GM18951 (cell line): ENCODE measurements around the gene PRAME.
"Not testable (repeated sequence)": the region's sequence is repeated elsewhere in the genome, so short reads cannot be mapped to it uniquely, and the experiment has no call there.

Source experiments
- POLR2A ChIP-seq: IDR thresholded peaks from 4 replicates; pipeline ENCODE4 v1.6.1; 2011; ENCODE audit warnings: mild to moderate bottlenecking; ENCODE audit not compliant: insufficient read length, insufficient read depth; ENCODE audit errors: extremely low read depth
- in situ Hi-C: fragments of 300-500 bp; cut with MboI; formaldehyde crosslinking; loops from one replicate; pipeline ENCODE4 v1.12.0; 2022; ENCODE audit warnings: low sequenced_read_pairs, mixed read lengths, inconsistent platforms; ENCODE audit not compliant: unreplicated experiment

Gene PRAME, protein sequence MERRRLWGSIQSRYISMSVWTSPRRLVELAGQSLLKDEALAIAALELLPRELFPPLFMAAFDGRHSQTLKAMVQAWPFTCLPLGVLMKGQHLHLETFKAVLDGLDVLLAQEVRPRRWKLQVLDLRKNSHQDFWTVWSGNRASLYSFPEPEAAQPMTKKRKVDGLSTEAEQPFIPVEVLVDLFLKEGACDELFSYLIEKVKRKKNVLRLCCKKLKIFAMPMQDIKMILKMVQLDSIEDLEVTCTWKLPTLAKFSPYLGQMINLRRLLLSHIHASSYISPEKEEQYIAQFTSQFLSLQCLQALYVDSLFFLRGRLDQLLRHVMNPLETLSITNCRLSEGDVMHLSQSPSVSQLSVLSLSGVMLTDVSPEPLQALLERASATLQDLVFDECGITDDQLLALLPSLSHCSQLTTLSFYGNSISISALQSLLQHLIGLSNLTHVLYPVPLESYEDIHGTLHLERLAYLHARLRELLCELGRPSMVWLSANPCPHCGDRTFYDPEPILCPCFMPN

DNA sequence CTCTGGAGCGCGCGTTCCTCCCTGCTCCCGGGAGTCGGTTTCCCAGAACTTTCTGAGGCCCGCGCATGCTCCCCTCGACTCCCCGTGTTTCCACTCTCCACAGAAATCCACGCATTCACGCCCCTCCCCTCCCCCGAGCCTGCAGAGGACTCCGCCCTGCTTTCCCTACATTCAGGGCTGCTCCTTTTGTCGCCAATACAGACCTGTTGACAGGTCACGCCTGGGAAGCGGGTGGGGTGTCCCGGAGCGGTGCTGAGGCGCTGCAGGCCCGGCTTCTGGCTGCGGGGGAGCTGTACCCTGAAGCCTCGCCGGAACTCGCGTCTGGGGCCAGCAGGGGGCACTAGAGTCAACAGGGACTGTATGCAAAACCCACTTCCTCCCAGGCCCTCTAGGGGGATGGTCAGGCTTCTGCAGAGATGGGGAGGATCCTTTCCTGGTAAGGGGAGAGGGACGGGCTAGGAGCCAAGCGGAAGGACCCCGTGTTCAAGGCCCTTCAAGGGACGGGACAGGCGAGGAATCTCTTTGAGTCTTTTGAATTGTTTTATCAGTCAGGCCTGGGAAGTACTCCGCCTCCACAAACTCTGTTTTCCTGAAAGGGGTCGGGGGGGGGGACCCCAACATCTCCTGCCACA is at the start of gene PRAME:
Gene PRAME (minus strand): TSS at position 294 of the 632 bp plus-strand sequence. CDS start 2,433 bp downstream, outside the sequence.
- TF ChIP-seq POLR2A: no peak
- in situ Hi-C loops: no loop called here

DNA sequence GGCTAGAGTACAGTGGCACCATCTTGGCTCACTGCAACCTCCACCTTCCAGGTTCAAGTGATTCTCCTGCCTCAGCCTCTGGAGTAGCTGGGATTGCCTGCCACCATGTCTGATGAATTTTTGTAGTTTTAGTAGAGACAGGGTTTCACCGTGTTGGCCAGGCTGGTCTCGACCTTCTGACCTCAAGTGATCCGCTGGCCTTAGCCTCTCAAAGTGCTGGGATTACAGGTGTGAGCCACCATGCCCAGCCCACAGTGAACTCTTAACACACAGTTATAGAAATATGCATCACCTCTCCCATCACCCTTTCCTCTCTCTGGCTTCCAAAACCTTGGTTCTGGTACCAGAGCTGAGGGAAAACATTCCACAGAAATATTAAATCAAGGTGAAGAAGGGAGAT is 49.0 kb upstream of the PRAME start:
- in situ Hi-C loops: not testable (repeated sequence)

DNA sequence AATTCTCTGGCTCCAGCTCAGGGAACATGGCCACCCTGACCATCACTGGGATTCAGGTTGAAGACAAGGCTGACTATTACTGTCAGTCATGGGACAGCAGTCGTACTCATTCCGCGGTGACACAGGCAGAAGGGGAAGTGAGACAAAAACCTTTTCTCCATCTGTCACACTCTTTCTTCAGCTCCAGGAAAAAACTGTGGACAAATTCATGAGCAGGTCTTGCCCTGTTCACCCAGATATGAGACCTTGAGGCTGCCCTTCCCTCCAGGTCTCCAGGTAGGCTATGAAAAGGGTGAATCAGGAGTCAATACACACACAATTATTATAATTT is 46.0 kb upstream of the PRAME start:
- in situ Hi-C loops: no loop called here
- no peak for TF ChIP-seq POLR2A

DNA sequence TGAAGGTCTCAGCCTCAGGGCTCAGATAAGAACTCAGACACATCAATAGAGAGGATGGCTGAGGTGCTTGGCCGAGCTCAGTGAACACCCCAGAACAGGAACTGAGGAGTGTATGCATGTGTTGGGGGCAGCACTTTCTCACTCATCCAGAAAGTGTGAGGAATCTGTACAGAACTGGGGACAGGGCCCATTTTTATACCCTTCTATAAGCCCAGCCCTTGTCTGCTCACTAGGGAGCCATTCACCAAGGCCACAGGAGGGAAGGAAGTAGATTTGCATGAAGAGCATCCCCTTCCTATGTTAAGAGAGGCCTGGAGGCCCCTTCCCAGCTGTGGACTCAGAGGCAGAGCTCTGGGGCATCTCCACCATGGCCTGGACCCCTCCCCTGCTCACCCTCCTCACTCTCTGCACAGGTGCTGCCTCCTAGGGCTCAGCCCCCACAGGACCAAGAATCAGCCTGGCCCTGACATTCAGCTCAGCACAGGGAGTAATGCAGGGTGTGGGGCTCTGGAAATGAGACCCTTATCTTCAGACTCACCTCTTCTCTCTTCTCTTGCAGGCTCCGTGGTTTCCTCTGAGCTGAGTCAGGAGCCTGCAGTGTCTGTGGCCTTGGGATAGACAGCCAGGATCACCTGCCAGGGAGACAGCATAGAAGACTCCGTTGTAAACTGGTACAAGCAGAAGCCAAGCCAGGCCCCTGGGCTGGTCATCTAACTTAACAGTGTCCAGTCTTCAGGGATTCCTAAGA is 45.4 kb upstream of the PRAME start:
- TF ChIP-seq POLR2A: no peak
- in situ Hi-C loops: no loop called here

DNA sequence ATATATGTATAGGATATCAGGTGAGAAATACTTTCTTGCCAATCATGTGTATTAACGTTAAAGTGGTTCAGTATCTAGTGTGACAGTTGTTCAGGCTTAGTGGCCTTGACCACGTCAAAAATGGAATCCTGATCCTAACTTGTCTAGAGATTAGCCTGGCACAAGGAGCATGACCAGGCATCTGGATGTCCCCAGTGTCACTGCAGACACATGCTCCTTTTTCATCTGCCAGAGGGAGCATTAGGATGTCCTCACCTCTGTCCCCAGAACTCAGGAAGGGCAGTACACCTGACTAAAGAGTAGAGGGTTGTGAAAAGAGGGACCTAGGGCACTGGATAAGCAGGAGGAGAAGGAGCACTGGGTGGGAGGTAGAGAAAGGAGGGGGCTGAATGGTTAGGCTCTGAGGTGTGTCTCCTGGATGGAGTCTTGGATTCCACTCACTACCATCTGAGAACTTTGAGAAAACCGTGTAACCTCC is 44.4 kb upstream of the PRAME start:
- no peak for TF ChIP-seq POLR2A
- in situ Hi-C loops: no loop called here

DNA sequence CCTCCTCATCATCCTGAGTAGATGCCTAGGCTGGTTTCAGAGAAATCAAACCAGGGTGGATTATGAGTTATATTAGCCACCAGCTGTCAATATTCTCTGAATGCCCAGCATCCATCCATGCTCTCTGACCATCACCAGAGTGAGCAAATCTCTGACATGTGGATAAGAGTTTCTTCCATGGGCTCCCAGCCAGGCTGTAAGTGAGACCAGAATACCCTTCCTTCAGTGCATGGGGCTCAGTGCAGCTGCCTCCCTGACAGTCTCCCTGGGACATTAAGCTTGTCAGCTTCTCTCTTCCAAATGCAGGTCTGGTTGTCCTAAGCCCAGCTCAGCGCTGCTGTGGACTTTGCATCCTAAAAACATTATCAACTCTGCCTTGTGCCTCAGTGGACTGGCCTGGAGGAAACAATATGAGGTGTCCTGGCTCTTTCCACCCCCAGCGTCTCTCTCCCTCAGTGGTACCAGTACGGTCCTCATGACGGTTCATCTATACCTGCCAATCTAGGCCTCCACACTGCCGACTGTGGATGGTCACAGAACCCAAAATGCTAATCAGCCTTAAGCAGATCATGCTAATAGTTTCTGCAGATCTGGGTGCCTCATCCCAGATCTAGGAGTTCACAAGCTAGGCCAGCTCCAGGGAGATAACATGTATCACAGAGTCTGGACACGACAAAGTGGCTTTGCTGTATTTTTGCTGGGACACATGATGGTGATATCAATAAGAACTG is 41.6 kb upstream of the PRAME start:
- in situ Hi-C loops: no loop called here
- no peak for TF ChIP-seq POLR2A

DNA sequence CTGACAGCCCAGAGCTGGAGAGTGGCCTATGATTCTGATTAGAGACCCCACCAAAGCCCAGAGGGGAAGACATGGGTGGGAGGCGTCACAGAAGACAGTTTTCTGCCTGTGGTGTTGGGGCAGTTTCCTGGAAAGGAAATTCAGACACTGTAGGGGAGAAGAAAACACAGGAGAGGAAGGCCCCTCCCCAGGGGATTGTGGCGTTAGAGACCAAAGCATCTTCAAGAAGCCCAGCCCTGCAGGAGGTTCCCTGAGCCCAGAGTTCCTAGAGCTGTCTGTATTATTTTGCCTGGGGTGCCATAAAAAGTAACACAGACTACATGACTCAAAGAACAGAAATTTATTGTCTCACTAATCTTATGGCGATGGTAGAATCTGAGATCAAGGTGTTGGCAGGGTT is 40.2 kb upstream of the PRAME start:
- in situ Hi-C loops: no loop called here
- no peak for TF ChIP-seq POLR2A

DNA sequence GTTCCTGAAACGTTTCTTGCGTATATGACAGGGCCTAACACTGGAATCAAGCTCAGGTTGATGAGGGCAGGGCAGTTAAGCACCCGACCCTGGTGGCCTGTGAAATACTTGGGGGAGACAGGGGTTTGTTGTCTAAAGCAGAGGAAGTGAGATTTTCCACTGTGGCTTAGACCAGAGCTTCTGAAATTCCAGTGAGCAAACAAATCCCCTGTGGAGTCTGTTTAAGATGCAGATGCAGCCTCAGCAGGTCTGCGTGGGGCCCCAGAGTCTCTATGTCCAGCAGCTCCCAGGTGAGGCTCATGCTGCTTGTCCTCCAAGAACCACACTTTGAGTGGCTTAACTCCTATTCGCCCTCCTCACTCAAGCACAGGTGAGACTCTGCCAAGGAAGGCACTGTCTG is 39.1 kb upstream of the PRAME start:
- TF ChIP-seq POLR2A: no peak
- in situ Hi-C loops: no loop called here

DNA sequence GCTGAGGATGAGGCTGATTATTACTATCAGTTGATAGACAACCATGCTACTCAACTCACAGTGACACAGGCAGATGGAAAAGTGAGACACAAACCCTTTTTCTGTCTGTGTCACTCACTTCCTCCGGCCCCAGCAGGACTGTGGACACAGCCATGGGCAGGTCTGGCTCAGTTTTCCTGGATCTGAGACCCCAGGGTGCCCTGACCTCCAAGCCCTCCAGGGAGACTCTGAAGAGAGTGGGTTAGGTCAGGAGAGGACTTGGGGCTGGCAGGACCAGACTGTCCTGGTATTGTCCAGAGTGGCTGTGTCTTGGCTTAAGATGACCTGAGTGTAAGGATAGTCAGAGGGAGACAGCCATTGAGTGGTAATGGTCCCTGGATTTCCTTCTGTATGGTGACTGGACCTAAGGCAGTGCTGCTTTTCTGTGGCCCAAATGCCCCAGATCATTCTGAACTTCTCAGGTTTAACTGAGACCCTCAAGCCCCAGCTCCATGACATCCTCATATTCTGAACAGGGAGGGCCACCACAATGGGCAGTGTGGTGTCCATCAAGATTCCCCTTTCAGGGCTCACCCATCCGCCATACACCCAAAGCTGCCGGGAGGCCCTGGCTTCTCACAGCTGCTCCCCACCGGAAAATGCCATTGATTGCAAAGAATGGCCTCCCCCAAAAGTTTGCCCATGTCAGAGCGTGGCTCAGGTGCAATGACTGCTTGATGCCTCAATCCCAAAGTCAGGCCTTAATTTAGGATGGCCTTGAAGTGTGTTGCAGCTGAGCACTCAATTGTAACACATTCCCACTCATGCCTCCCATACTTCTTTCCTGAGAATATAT is 36.2 kb upstream of the PRAME start:
- in situ Hi-C loops: no loop called here
- no peak for TF ChIP-seq POLR2A

DNA sequence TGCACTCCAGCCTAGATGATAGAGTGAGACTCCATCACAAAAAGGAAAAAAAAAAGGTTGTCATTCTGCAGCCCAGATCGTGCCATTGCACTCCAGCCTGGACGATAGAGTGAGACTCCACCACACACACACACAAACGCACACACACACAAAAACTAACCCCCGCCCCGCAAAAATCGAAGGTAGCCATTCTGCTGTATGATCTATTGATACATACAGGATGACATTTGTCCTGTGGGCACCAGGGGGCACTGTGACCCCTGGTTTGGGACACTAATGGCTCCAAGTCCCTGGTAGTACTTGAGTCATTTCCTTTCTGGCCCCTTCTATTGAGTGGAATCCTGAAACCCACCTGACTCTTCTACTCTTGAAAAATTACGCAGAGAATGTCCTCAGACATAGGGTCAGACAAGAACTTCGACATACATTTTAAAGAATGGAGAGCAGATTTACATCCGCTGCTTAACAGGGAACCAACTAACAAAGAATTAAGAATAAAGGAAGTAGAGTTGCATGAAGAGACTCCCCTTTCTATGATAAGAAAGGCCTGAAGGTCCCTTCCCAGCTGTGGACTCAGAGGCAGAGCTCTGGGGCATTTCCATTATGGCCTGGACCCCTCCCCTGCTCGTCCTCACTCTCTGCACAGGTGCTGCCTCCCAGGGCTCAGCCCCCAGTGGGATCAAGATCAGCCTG is 35.0 kb upstream of the PRAME start:
- in situ Hi-C loops: no loop called here
- TF ChIP-seq POLR2A: no peak

DNA sequence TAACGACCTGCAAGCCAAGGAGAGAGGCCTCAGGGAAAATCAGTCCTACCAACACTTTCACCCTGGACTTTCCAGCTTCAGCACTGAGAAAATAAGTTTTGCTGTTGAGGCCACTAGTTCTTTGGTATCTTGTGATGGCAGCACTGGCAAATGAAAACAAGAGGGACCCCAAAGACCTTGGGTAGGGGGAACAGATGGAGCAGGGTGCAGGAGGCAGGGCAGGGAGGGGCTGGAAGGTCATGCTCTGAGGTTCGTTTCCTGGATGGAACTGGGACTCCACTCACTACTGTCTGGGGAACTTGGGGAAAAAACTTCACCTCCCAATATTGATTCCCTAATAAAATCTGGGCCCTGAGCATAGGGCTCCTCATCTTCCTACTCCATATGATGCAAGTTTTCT is 34.2 kb upstream of the PRAME start:
- in situ Hi-C loops: no loop called here
- TF ChIP-seq POLR2A: no peak

DNA sequence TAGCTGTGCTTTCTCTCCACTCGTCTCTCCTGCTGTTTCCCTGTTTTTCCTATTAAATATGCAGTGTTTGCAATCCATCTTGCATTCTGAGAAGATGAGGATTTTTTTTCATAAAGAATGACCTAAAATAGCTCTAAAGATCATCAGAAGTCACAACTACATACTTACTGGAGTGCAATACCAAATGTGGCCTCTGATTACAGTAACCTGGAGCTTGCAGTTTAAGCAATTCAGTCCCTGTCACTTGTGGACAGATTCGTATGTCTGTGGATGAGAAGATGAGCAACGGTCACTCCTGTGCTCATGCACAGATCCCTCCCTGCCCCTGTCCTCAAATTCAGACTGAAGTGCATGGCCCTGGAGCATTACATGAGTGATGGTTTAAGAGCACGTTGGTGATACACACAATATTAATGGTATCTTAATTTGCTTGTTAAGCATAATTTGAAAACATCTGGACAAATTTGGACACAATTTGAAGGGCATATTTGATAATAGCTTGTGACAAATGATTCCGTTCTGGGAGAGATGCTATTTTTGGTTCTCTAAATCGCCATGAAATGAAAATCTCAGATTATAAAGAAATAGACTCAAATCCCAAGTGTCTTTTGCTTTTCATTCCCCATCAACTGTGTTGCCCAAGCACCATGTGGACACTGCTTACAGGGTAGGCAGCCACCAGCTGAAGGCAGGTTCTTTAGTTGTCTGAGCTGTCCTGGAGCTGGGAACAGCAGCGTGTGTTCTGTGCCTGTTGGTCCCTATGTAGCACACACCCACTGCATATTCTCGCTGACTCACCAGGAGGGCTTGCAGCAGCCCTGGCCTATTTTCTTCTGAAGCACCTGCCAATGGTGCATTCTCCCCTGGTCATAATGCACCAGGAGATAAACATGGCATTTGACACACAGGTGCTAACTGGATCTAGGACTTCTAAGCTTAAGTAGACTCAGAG is 32.6 kb upstream of the PRAME start:
- no peak for TF ChIP-seq POLR2A
- in situ Hi-C loops: no loop called here
